Right renal pelvis (tissue), 4 donors: ENCODE data around the gene LRRC46. TPM values are rescaled to one million over a fixed set of nuclear protein-coding genes. Genes with fewer than 3 reads are reported as not detected.

Experiments
- DNase-seq, 4 donors: peaks; one replicate each; pipeline ENCODE4 v3.0.0-alpha.2; 2013; ENCODE audit warnings: low read depth in 4 of 4, low spot score in 3 of 4, missing footprints in 1 of 4
- polyA plus RNA-seq, 4 donors: library from polyadenylated mRNA; unstranded; fragments of 120-200 nt; gene quantifications; one replicate each; pipeline ENCODE4 v1.2.1, GENCODE V29; 2013; ENCODE audit not compliant: insufficient read length in 4 of 4

Gene LRRC46
- polyA plus RNA-seq, 4 donors = 1.8 to 2.6 (median 2.3) TPM

DNA sequence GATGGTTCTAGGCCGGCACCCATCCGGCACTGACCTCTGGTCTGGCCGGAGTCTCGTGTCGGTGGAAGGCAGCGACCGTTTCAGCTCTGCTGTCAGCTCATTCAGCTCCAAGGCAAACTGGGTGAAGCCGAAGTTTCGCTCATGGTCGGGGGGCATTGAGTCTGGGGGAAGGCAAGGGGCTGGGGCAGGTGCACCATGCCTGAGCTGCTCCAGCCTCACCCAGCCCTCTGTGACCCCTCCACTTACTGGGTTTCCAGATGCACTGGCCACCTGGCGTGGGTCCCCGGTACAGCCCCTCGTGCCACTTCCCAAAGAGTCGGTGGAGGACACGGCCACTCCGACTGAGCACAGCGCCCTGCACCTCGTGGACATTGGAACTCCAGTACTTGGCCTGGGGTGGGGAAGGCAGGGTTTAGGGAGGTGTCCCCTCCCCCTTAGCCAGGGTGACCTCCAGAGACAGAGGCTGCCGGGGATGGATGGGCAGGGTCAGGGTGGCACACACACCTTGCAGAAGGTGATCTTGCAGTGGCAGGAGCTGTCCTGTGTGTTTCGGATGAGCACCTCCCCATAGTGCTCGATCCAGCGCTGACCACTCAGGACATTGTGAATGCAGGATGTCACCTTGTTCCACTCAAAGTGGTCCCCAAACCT lies 22.5 kb upstream of the LRRC46 start:
- no peak for DNase-seq

DNA sequence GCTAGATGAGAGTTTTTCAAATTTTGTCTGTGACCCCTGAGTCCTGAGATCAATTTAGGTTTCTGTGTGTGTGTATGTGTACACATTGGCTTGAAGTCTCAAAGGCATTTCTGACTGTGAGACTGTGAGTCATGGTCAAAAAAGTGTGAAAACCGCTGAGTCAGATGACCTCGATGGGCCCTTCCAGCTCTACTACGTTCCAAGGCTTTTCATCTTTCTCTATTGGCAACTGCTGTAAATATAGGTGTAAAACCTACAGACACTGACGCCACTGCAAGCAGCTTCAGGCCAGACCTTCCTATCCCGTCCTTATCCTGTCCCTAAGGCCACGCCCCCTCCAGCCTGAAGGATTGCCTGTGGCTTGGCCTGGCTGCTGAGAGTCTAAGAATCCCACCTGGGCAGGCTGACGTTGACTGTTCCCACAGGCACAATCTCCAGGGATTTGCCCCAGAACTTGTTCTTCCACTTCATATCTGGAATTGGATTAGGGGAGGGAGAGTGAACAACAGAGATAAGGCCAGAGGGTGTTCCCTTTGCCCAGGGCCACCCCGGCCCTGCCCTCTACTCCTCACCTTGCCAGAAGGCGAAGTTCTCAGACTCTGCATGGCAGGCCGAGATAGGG lies 21.2 kb upstream of the LRRC46 start:
- DNase-seq = no peak

DNA sequence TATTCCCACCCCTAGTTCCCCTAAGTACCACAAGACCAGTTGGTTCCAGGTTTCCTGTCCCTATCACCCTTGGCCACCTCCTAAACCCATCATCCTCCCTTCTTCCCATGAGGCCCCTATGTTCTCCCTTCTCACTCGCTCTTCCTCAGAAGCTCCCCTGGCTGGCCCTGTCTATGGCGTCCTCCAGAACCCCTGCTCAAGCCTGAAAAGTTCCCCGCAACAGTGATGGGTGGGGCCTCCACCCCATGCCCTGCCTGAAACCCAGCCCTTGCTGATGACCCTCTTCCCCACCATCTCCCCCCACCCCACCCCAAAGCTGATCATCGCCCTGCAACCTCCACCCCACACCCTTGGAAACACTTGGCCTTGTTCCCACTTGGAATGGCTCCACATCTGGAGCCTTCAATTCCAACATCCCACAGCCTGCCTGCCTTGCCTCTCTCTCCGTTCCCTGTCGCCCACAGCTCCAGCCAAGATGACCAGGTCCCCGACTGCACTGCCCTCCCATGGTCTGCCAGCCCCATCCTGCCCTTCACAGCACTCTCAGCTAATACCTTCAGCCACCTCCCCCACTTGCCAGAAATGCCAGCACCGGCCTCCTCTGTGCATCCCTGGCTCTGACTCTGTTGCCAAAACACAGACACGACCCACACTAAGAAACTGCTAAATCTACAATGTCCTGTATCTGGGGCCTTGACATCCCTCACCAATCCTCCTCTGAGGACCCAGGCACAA lies 20.4 kb upstream of the LRRC46 start:
- no peak for DNase-seq

DNA sequence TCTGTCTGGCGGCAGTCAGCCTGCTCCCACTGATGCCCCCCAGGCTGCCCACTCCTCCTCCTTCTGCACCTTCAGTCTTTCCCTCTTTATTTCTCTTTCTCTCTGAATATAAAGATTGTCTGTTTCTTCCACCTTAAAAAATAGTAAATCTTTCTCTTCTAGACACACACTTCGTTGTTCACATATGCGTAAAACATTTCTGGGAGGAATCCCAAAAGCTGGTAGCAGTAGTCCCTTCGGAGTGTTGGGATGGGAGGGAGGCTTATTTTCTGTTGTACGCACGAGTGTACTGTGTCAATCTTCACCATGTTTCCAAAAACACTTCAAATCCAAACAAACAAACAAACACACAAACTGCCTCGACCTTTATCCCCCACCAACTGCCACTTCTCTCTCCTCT lies 19.8 kb upstream of the LRRC46 start:
- no peak for DNase-seq

DNA sequence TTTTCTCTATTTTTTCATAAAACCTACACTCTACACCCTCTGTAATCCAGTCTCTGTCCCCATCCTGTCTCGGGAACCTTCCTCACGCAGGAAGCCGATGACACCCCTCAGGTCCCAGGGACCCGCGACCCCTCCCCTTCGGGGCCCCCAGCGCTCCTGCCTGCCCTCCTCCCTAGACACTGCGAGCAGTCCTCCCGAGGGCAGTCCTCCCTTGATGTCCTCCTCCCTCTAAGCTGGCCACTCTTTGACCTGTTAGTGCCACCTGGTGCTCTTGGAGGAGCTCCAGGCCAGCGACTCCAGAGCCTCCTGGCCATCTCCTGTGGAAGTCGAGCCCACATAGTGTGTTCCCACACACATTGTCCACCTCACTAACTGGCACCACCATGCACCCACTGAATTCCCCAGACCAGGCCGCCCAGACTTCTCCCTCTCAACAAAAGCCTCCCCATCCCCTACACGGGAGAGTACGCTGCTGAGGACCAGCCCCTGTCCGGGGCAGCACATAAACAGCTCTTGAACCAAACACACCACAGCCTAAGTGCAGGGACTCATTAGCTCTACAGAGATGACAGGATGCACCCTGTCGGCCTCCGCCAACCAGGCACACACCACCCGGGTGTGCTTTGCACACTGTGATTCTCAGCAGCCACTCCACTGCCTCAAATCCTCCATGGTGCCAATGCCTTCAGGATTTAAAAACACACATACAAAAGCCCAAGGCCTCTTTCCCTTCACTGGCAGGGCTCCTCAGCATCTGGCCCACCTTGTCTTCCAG lies 19.1 kb upstream of the LRRC46 start:
- no peak for DNase-seq

DNA sequence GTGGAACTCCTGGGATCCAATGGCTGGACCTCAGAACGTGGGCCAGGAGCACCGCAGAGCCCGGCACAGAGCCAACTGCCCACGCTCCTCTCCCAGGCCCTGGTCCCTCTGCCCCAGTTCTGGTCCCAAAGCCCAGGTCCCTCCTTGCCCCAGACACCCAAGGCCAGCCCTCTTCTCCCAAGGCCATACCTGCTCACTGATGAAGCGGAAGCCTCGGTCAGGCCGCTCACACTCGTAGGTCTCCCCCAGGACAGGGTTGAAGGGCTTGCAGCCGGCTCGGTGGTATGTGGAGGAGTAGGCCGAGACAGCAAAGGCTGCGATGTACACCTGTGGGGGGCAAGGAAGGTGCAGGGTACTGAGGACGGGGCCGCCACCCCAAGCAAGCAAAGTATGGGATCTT lies 18.4 kb upstream of the LRRC46 start:
- DNase-seq = no peak

DNA sequence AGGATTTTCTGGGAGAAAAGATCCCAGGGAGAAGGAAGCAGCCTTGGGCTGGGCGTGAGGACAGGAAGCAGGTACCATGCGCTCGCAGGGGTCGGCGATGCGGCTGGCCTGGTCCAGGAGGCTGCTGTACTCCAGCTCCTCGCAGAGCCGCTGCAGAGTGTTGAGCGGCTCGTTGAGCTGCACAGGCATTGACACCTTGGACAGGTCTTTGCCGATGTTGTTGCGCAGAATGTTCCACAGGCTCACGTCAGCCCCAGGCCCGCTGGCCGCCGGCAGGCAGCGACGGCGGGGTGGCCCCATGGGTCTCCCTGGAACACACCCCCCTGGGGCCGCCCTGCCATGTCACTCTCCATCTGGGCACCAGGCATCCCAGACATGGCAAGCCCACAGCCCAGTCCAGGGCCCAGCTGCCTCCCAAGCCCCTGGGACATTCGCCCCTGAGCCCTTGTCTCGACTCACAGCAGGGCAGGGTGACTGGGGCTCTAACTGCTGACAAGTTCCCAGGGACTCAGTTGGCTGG lies 17.9 kb upstream of the LRRC46 start:
- DNase-seq = no peak

DNA sequence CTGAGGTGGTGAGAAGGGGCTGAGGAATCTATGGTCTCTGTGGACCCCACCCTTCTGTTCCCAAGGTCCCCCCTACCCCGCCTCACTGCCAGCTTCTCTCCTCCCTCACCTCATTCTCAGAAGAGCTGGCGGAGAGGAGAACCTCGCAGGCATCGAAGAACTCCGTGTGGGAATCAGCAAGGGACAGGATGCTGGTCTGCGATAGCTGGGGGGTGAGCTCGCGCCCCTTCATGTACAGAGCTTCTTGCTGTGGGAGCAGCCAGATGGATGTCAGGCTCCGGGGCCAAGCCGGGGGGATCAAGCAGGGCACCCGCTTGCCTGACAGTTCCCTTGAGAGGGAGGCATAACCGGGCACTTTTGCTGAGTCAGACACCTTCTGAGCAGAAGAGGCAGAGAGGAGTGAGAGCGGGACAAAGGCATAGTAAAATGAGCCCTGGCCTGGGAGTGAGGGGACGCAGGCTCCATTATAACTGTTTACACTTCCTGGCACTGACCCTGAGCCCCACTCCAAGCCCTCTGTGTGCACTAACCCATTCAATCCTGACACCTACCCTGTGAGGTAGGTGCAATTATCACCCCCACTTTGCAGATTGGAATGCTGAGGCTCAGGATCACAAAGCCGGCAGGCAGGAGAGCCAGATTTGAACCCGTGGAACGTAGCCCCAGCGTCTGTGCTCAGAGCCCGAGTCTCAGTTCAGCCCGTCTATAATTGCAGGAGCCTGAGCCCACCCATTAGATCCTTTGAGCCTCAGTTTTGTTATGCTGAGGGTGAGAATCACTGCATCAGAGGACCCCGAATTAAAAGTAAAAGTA lies 16.2 kb upstream of the LRRC46 start:
- no peak for DNase-seq

DNA sequence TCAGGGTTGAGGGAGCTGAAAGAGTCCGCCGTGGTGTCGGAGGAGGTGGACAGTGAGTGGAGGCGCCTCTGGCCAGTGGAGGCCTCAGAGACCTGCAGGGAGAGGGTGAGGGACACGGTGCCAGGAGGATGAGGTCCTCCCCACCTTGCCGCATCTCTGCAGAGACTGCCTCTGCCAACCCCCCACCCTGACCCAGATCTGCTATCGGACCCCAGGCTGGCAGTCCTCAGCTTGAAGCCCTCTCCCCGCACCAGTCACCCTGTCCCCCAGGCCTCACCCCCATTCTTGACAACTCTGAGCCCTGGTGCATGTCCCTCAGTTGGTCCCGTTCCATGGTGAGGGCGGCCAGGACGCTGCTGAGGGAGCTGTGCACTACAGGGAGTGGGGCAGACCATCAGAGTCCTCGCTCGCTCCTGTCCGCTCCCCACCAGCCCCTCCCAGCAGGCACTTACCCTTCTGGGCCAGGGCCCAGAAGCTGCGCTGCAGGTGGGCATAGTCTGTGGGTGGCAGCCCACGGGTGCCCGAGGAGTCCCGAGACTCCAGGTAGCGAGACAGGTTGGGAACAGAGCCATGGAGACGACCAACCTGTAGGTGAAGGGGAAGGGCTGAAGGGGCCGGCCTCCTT lies 15.2 kb upstream of the LRRC46 start:
- DNase-seq = no peak

DNA sequence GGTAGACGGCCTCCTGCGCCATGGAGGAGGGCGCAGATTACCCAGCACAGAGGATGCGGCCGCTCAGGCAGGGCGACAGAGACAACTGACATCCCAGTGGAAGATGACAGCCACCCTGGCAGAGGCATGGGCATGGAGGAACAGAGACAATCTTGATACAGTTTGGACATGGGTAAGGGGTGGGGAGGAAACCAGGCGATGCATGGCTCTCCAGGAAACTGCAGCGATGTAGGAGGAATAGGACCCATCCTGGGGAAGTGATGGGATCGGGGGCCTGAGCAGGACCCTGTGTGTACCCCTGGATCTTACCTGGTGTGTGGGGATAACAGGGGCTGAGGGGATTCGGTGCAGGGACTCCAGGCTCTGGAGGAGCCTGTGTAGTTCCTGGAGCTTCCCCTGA lies 14.5 kb upstream of the LRRC46 start:
- DNase-seq = no peak

DNA sequence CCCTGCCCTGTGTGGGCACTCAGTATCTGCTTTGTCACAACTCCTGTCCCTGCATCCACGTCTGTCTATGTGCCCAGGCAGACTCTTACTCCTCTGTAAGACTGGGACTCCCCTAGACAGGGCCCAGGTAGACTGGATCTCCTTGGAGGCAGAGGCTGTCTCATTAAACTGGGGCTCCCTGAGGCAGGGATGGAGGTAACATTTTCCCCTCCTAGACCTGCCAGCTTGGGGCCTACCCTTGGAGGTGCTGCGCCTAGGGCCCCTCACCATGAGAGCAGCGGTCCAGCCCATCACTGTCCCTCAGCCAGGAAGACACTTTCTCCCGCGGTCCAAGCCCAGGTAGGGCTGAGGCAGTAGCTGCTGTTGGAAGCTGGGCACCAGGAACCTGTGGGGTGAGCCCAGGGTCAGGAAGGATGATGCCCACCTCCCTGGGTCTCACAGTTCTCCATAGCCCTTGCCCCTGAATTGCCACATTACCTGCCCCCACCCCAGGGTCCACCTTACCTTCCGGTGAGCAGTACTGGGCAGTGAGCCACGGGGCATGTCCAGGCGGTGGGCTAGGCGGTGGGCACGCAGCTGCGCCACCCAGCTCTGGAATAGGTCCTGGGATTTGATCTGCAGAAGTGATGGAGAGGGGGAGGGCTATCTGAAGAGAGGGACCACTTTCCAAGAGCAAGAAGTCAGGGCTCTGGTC lies 13.3 kb upstream of the LRRC46 start:
- no peak for DNase-seq

DNA sequence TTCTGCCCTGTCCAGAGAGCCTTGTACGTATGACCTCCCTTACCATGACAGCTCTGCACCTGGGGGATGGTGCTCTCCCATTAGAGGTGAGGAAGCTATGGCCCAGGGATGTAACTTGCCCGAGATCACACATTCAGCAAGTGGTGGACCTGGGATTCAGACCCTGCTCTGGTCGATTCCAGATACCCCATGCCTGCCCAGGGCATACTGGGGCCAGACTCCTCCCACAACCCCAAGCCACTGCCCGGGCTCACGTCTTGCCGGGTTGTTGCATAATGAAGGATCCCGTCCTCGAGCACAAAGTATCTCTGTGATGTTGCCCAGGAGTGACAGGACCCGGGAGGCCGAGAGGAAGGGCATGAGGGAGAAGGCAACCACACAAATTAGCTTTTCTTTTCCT lies 12.0 kb upstream of the LRRC46 start:
- DNase-seq = no peak

DNA sequence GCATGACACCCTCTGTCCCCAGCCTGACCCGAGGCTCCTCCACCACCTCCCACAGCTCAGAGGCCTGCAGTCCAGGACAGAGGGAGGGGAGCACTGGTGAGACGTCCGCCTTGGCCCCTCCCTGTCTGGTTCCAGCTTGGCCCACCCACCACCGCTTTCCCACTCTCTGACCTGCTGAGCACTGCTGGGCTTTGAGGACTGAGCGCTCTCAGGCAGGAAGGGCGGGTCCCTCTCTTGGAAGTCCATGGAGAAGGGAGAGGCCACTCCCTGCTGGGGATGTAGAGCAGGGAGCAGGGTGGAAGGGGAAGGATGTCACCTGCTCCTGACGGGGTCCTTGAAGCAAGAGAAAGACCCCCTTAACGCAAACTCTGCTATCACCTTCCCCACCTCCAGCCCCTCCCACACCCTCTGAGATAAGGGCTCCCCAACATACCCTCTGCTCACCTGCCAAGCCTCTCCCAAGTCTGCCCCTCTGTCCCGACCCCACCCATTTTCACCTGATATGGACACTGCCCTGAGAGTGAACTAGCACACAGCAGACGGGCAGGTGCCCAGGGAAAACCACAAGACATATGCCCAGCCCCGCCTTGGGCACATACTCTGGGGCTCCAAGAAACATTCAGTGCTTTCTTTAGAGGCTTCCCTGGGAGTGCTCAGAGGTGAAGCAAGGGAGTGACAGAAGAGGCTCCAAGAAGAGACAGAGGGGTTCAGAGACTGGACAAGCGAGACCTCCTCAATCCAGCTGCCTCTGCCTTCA lies 11.3 kb upstream of the LRRC46 start:
- no peak for DNase-seq

DNA sequence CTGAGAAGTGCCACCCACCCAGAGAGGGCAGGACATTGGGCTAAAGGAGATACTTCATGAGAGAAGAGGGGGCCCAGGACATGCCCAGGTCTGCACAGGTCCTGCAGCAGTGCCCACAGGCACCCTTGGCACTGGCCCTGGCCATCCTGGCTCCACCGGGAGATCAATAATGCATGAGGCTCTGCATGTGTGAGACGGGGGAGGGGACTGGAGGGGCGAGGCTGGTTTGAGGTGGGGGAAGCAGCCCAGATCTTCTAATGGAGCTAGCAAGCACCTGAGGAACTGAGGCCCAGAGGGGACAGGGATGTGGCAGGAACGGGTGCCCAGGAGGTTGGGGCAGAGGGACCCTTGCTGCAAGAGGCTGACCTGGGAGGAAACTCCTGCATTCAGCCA lies 10.4 kb upstream of the LRRC46 start:
- DNase-seq = no peak

DNA sequence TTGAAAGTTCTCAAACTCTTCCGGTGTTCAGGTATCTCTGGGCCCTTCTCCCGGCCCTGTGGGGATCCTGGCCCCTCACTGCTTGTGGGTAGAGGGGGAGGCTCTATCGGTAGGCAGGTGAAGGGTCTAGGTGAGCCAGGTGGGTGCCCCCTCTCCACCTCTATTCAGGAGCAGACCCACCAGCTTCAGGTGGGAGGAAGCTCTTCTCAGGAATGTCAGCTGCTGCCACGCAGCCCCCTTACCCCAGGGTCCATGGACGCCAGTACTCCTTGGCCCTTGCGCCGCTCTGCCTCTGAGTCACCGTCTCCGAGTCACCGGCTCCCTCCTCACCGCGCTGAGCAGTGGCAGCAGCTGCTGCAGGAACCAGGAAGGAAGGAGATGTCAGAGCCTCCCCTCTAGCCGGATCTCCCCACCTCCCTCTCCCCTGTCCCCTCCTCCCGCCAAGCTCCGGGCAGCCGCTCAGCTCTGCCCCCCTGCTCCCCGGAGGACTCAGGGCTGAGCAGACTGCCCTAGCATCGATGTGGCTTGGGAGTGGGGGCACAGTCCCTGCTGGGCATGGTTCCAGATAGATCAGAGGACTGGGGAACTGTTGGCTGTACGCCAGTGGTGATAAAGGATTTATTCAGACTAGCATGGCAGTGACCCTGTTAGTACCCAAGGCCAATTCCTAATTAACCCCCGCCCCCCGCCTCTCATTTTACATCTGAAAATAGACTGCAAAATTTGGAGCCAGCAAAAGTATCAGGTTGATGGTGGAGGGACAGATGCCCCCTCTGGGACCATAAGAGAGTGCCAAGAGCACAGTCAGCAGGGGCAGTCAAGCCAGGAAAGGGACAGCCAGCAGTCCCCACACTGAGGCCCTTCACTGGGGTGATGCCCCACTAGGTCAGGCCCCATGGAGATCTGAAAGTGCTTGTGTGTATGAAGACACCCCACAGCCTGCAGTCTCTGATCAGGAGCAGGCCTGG lies 9.8 kb upstream of the LRRC46 start, which contains the start of gene OSBPL7:
Gene OSBPL7 (minus strand): TSS at position 371 of the 968 bp plus-strand sequence. CDS start 1,516 bp downstream, outside the sequence.
- DNase-seq = peak in 2 of 4 donors; percentile 51 to 61

DNA sequence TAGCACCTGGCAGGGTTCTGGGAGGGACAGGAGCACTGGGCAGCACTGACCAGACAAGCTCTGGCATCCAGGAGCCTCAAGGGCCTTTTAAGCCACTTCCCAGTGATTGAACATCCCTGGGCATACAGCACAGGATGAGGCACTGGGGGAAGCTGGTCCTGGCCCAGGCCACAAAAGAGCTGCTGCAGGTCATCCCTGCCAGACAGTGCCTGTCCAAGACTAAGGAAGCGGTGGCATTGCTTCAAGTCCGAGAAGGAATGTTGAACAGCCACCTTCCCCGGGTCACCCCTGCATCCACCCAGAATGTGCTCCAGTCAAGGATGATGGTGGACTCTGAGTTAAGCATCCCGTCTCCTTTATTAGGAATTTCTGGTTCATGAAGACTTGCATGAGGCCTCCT lies 8.7 kb upstream of the LRRC46 start:
- no peak for DNase-seq

DNA sequence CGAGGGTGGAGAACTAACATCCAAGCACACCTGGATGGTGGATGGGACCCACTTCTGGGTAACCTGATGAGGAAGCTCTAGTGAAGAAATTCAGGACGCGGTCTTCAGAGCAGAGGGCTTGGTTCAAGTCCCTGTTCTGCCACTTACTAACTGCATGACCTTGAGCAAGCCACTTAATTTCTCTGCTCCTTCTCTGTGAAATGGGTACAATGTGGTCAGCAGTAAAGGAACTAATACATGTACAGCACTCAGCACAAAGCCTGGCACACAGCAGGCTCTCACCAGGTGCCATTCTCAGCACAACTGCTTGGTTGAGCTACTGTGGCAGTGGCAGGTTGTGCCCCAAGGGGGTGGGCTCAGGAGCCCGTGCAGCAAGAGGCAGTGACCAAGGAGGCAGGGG lies 8.0 kb upstream of the LRRC46 start:
- no peak for DNase-seq
